Left ventricle myocardium inferior (tissue), 1 donor: ENCODE results near the gene DLX4. TPM values are rescaled to one million over a fixed set of nuclear protein-coding genes. Genes with fewer than 3 reads are reported as not detected.

Experiments used
- DNase-seq: peaks from one replicate; pipeline ENCODE4 v3.0.0-alpha.2; 2020
- H3K27ac ChIP-seq: fragments of 200-600 bp; replicated peaks from 2 replicates; pipeline ENCODE4 v1.8.0; 2021
- H3K27me3 ChIP-seq: fragments of 200-600 bp; 2 replicates; pipeline ENCODE4 v1.8.0; 2021; ENCODE audit warnings: low read depth
- H3K36me3 ChIP-seq: fragments of 200-600 bp; 2 replicates; pipeline ENCODE4 v1.8.0; 2021
- H3K4me1 ChIP-seq: fragments of 200-600 bp; 2 replicates; pipeline ENCODE4 v1.8.0; 2021
- H3K4me3 ChIP-seq: fragments of 200-600 bp; 2 replicates; pipeline ENCODE4 v1.8.0; 2021; ENCODE audit warnings: mild to moderate bottlenecking, moderate library complexity
- H3K9me3 ChIP-seq: fragments of 200-600 bp; replicated peaks from 2 replicates; pipeline ENCODE4 v1.8.0; 2021
- CTCF ChIP-seq: fragments of 200-600 bp; IDR thresholded peaks from 2 replicates; pipeline ENCODE4 v1.8.0; 2021; ENCODE audit warnings: antibody characterized with exemption, mild to moderate bottlenecking, borderline replicate concordance
- intact Hi-C: fragments of 100-400 bp; cut with micrococcal nuclease; formaldehyde crosslinking; loops from one replicate; pipeline ENCODE4 v1.11.0; 2022
- total RNA-seq: library from RNA; stranded (reverse); fragmentation: NEBNext Ultra II Directional; extraction: Animal tissue kit (Norgen Biotek cat#: 25700); gene quantifications from one replicate; pipeline ENCODE4 v1.2.1, GENCODE V29; 2021
- donor health status: DM: no; HTN: yes; CAD: no; lungs with severe emphysema.

The DLX4 gene
- total RNA-seq, 1 donor from 2014 or later, result not detected

GRCh38 chr17:49978501-49978900 is 9.5 kb downstream of the DLX4 start:
- Histone ChIP-seq H3K9me3 (no peaks in the 10 kb centered on the region), H3K4me1 (no peaks in the 10 kb centered on the region), H3K4me3 (no peak overlapping the region), H3K27me3 (peaks cover 99% of the 10 kb centered on the region), H3K27ac (no peak overlapping the region), H3K36me3 (no peaks in the 10 kb centered on the region)
- TF ChIP-seq CTCF, result no peak
- intact Hi-C loops, result no loop called here
- DNase-seq, result no peak

- intact Hi-C loops, result no loop called here
- peaks cover 99% of the 10 kb centered on the region for H3K27me3 ChIP-seq
- no peak overlapping the region for H3K4me3 ChIP-seq
- no peaks in the 10 kb centered on the region for H3K36me3 ChIP-seq
- H3K9me3 ChIP-seq, result no peaks in the 10 kb centered on the region
- DNase-seq, result no peak
- H3K4me1 ChIP-seq, result no peaks in the 10 kb centered on the region
- TF ChIP-seq CTCF, result no peak
- H3K27ac ChIP-seq, result no peak overlapping the region
Observed at GRCh38 chr17:49979748-49980479, 10.9 kb downstream of the DLX4 start.

GRCh38 chr17:49980703-49981197 is 11.8 kb downstream of the DLX4 start:
- H3K4me3 ChIP-seq, result no peak overlapping the region
- peaks cover 99% of the 10 kb centered on the region for H3K27me3 ChIP-seq
- no peak for TF ChIP-seq CTCF
- no peaks in the 10 kb centered on the region for H3K4me1 ChIP-seq
- DNase-seq, result no peak
- H3K36me3 ChIP-seq, result no peaks in the 10 kb centered on the region
- no peaks in the 10 kb centered on the region for H3K9me3 ChIP-seq
- H3K27ac ChIP-seq, result no peak overlapping the region
- intact Hi-C loops, result no loop called here

- no peak for DNase-seq
- H3K27me3 ChIP-seq, result peaks cover 97% of the 10 kb centered on the region
- H3K9me3 ChIP-seq, result no peaks in the 10 kb centered on the region
- TF ChIP-seq CTCF, result no peak
- intact Hi-C loops, result no loop called here
- H3K4me3 ChIP-seq, result no peak overlapping the region
- no peaks in the 10 kb centered on the region for H3K36me3 ChIP-seq
- H3K27ac ChIP-seq, result no peak overlapping the region
- H3K4me1 ChIP-seq, result no peaks in the 10 kb centered on the region
Observed at GRCh38 chr17:49984283-49984682, 15.3 kb downstream of the DLX4 start.

- Histone ChIP-seq H3K27me3 (peaks cover 97% of the 10 kb centered on the region), H3K36me3 (no peaks in the 10 kb centered on the region), H3K9me3 (no peaks in the 10 kb centered on the region), H3K27ac (no peak overlapping the region), H3K4me1 (no peaks in the 10 kb centered on the region), H3K4me3 (no peak overlapping the region)
- intact Hi-C loops, result no loop called here
- no peak for DNase-seq
- TF ChIP-seq CTCF, result no peak
Observed at GRCh38 chr17:49984776-49985175, 15.8 kb downstream of the DLX4 start.
